Natural killer cell (primary cell): ENCODE results near the gene SLCO6A1. TPM values are rescaled to one million over a fixed set of nuclear protein-coding genes. Genes with fewer than 3 reads are reported as not detected.

Source experiments
- ATAC-seq, 3 donors: fragments of 150-1000 bp in 2 of 3; fragments of 200-7000 bp in 1 of 3; cut with Tn5 transposase; 1 replicate in 1 of 3; 2 replicates in 2 of 3; pipeline ENCODE4 v1.10.0; 2021; ENCODE audit warnings: mild to moderate bottlenecking in 2 of 3, moderate library complexity in 2 of 3
- DNase-seq, 2 donors: peaks; one replicate each; pipeline versions ENCODE4 v3.0.0 to v3.0.0-alpha.2; 2013 to 2021; ENCODE audit warnings: mixed read lengths in 1 of 2
- H3K27ac ChIP-seq: one replicate; pipeline ENCODE4 v1.5.1; 2013; ENCODE audit warnings: mild to moderate bottlenecking, low read length
- H3K27me3 ChIP-seq: one replicate; pipeline ENCODE4 v1.6.1; 2013; ENCODE audit warnings: low read length; ENCODE audit not compliant: control insufficient read depth, insufficient read depth
- H3K36me3 ChIP-seq: one replicate; pipeline ENCODE4 v1.6.1; 2013; ENCODE audit warnings: low read length; ENCODE audit not compliant: control insufficient read depth, insufficient read depth
- H3K4me1 ChIP-seq: one replicate; pipeline ENCODE4 v1.6.1; 2013; ENCODE audit warnings: low read length; ENCODE audit not compliant: control insufficient read depth, insufficient read depth
- H3K4me3 ChIP-seq: one replicate; pipeline ENCODE4 v1.5.1; 2013; ENCODE audit warnings: low read length
- H3K9me3 ChIP-seq: one replicate; pipeline ENCODE4 v1.6.1; 2013; ENCODE audit warnings: low read length; ENCODE audit not compliant: control insufficient read depth, insufficient read depth
- H3K27ac Mint-ChIP-seq, 2 donors: one replicate each; pipeline ENCODE4 v1.8.0; 2022; ENCODE audit warnings: mild to moderate bottlenecking in 2 of 2, mixed read lengths in 2 of 2, moderate library complexity in 1 of 2
- H3K27me3 Mint-ChIP-seq, 2 donors: one replicate each; pipeline ENCODE4 v1.8.0; 2022; ENCODE audit warnings: low read depth in 2 of 2, mixed read lengths in 2 of 2
- H3K36me3 Mint-ChIP-seq: one replicate; pipeline ENCODE4 v1.8.0; 2022; ENCODE audit warnings: mixed read lengths
- H3K4me1 Mint-ChIP-seq, 2 donors: one replicate each; pipeline ENCODE4 v1.8.0; 2022; ENCODE audit warnings: mixed read lengths in 2 of 2
- H3K4me3 Mint-ChIP-seq: one replicate; pipeline ENCODE4 v1.8.0; 2022; ENCODE audit warnings: mild to moderate bottlenecking, moderate library complexity, mixed read lengths
- H3K9me3 Mint-ChIP-seq, 2 donors: one replicate each; pipeline ENCODE4 v1.8.0; 2022; ENCODE audit warnings: mixed read lengths in 2 of 2
- WGBS: methylation state at CpG from one replicate; pipeline ENCODE4 v1.1.7; 2013; ENCODE audit warnings: missing lambda C conversion rate; ENCODE audit not compliant: insufficient coverage; 5-methylcytosine and 5-hydroxymethylcytosine counted together
- intact Hi-C: fragments of 100-400 bp; cut with micrococcal nuclease; formaldehyde crosslinking; loops from one replicate; pipeline ENCODE4 v1.14.2; 2022
- total RNA-seq, 4 donors: library from RNA; stranded (reverse); fragments of 120-200 nt in 1 of 4; gene quantifications; one replicate each; pipeline versions ENCODE4 v1.2.3 to v1.2.4, GENCODE V29; 2013 to 2022
- TF ChIP-seq, protein P1 (sequence below): fragments of 200-600 bp; IDR thresholded peaks from one replicate; pipeline ENCODE4 v1.8.0; 2022; ENCODE audit warnings: antibody characterized with exemption

Gene SLCO6A1
- total RNA-seq, 3 donors from 2014 or later (not counting 1 experiment from before 2014, with no cell fraction given), result not detected

DNA sequence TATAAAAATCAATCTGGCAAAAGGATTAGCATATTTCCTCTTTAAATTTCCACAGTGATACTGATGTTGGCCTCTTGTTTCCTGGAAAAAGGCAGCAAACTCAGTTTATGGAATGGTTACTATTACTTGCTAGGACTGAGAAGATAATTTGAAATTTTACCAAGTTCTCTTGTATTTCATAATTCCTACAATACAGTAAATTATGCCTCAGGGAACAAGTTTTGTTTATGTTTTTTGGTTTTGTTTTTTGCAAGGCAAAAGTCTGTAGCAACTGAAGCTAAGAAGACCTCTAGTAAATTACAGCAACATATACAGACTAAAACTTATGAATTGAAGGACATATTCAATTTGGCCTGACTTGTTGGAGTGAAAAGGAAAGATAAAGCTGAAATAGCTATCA, 30.2 kb upstream of the SLCO6A1 start:
- Mint-ChIP-seq H3K9me3 (peaks cover 0 to 1% of the 10 kb centered on the region in 2 donors), H3K27me3 (peaks cover 7 to 9% of the 10 kb centered on the region in 2 donors), H3K27ac (no peak overlapping the region), H3K4me1 (no peaks in the 10 kb centered on the region), H3K36me3 (no peaks in the 10 kb centered on the region), H3K4me3 (peak overlapping the region; percentile 22)
- Histone ChIP-seq H3K4me1 (no peaks in the 10 kb centered on the region), H3K9me3 (no peaks in the 10 kb centered on the region), H3K27ac (no peak overlapping the region), H3K27me3 (no peaks in the 10 kb centered on the region), H3K4me3 (no peak overlapping the region), H3K36me3 (no peaks in the 10 kb centered on the region)
- TF ChIP-seq, protein P1, sequence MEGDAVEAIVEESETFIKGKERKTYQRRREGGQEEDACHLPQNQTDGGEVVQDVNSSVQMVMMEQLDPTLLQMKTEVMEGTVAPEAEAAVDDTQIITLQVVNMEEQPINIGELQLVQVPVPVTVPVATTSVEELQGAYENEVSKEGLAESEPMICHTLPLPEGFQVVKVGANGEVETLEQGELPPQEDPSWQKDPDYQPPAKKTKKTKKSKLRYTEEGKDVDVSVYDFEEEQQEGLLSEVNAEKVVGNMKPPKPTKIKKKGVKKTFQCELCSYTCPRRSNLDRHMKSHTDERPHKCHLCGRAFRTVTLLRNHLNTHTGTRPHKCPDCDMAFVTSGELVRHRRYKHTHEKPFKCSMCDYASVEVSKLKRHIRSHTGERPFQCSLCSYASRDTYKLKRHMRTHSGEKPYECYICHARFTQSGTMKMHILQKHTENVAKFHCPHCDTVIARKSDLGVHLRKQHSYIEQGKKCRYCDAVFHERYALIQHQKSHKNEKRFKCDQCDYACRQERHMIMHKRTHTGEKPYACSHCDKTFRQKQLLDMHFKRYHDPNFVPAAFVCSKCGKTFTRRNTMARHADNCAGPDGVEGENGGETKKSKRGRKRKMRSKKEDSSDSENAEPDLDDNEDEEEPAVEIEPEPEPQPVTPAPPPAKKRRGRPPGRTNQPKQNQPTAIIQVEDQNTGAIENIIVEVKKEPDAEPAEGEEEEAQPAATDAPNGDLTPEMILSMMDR, result no peak
- no peak for ATAC-seq
- intact Hi-C loops, result no loop called here
- no peak for DNase-seq

DNA sequence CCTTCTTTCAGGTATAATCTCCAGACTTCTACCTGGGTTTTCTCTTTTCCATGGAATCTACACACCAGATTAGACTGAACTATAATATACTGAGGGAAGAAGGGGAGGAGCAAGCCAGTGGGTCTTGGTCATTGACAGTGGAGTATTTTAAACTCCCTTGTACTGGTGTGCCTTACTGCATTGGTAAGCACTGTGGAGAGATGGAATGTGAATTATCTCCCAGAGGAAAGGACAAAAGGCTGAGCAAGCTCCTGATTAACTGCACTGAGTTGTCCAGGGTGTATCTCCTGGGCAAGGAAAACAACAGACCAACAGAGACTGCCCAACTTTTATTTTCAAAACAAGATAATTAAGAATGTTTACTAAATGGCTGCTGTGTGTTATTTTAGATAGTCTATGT, 29.8 kb upstream of the SLCO6A1 start:
- H3K9me3 Mint-ChIP-seq, result peaks cover 0 to 3% of the 10 kb centered on the region in 2 donors
- H3K4me3 ChIP-seq, result no peak overlapping the region
- no peaks in the 10 kb centered on the region for H3K36me3 ChIP-seq
- DNase-seq (no peak), ATAC-seq (no peak)
- H3K4me1 Mint-ChIP-seq, result peaks cover 0 to under 1% of the 10 kb centered on the region in 2 donors
- H3K27ac ChIP-seq, result no peak overlapping the region
- H3K9me3 ChIP-seq, result no peaks in the 10 kb centered on the region
- H3K27me3 ChIP-seq, result no peaks in the 10 kb centered on the region
- H3K4me1 ChIP-seq, result no peaks in the 10 kb centered on the region
- no peaks in the 10 kb centered on the region for H3K36me3 Mint-ChIP-seq
- intact Hi-C loops, result no loop called here
- no peak overlapping the region for H3K4me3 Mint-ChIP-seq
- peaks cover 7 to 9% of the 10 kb centered on the region in 2 donors for H3K27me3 Mint-ChIP-seq
- no peak overlapping the region for H3K27ac Mint-ChIP-seq
- TF ChIP-seq, protein P1, result no peak

DNA sequence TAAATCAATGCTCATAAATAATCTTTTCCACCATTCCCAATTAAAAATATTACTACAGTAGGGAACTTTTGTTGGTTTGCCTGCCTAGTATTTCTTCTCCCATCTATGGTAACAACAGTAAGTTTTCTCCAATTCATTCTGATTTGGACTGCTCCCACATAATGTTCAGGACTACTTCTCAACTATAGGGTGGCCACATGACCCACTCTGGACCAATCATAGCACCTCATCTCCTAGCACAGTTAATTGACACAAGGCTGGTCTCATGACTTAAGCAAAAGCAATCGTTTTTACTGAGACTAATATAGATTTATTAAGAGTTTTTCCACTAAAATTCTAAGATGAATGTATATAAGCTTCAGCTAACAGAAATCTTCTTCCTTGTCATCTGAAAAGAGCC, 28.7 kb upstream of the SLCO6A1 start:
- H3K4me3 Mint-ChIP-seq, result no peak overlapping the region
- intact Hi-C loops, result no loop called here
- no peak overlapping the region for H3K27ac Mint-ChIP-seq

More for the DNA sequence above, 28.7 kb upstream of the SLCO6A1 start:
- H3K9me3 ChIP-seq, result no peaks in the 10 kb centered on the region
- ATAC-seq (no peak), DNase-seq (no peak)
- no peaks in the 10 kb centered on the region for H3K36me3 Mint-ChIP-seq
- no peaks in the 10 kb centered on the region for H3K4me1 ChIP-seq
- H3K27ac ChIP-seq, result no peak overlapping the region
- no CpG with 5 or more reads among the region's 1 CpG for WGBS
- peaks cover 6% of the 10 kb centered on the region in 2 donors for H3K4me1 Mint-ChIP-seq
- no peaks in the 10 kb centered on the region for H3K27me3 ChIP-seq
- peaks cover 0 to 3% of the 10 kb centered on the region in 2 donors for H3K9me3 Mint-ChIP-seq
- no peak overlapping the region for H3K4me3 ChIP-seq
- TF ChIP-seq, protein P1, result no peak
- no peaks in the 10 kb centered on the region for H3K36me3 ChIP-seq
- H3K27me3 Mint-ChIP-seq, result peaks cover 7 to 9% of the 10 kb centered on the region in 2 donors
